Renal cortex interstitium (tissue), 11 donors: ENCODE results near the gene TTLL9. TPM values are rescaled to one million over a fixed set of nuclear protein-coding genes. Genes with fewer than 3 reads are reported as not detected.

Experiments
- DNase-seq, 11 donors: peaks; one replicate each; pipeline ENCODE4 v3.0.0-alpha.2; 2013; ENCODE audit warnings: low read depth in 9 of 11, low spot score in 4 of 11; ENCODE audit errors: extremely low read depth in 1 of 11
- polyA plus RNA-seq, 3 donors: library from polyadenylated mRNA; unstranded; fragments of 120-200 nt; gene quantifications; one replicate each; pipeline ENCODE4 v1.2.1, GENCODE V29; 2013; ENCODE audit not compliant: insufficient read length in 3 of 3

TTLL9 gene
- polyA plus RNA-seq, 3 donors = 3.0 to 7.5 (median 3.1) TPM

DNA sequence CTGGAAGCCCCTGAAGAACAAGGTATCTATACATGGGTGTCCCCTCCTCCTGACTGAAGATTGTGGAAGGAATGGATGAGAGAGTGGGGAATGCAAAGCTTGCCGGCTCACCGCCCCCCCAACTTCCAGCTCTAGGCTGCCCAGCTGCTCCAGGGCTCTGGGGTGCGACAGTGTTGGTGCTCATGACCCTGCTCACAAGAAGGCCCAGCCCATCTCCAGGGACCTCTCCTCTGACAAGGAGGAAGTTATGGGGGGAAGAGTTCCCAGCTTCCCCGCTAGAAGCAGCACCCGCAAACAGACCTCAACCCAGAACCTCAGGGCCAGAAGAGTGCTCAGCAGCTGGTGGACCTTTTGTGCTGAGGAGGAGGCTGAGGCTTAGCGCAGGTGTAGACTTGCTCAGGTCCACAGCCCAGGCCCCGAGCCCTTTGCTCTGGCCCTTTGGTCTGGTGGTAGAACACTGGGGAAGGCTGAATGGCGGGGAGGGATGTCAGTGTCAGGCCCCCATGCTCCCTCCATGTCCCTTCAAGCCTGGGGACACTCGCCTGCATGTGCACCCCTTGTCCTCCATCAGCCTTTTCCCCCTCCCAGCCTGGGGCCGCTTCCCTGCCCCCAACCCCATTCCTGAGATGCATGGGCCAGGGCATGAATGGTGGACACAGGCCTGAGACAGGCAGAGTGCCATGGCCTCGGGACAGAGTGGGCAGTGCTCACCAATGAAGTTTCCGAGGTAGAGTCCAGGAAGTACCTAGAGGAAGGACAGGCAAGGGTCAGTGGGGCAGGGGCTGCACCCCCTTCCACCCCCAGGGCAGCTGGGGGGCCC, 1.4 kb upstream of the TTLL9 start:
- no peak for DNase-seq

DNA sequence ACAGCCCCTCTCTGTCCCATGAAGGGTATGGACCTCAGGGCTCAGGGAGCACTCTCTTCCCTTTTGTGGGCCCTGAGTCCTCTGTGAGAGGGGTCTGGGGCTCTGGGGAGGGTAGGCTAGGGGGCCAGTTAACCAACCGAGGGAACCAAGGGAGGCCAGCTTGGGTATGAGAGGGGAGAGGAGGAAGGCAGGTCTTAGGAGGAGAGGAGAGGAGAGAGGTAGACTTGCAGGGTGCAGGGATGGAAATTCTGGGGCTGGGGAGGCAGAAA, 827 bp upstream of the TTLL9 start:
- DNase-seq = no peak

DNA sequence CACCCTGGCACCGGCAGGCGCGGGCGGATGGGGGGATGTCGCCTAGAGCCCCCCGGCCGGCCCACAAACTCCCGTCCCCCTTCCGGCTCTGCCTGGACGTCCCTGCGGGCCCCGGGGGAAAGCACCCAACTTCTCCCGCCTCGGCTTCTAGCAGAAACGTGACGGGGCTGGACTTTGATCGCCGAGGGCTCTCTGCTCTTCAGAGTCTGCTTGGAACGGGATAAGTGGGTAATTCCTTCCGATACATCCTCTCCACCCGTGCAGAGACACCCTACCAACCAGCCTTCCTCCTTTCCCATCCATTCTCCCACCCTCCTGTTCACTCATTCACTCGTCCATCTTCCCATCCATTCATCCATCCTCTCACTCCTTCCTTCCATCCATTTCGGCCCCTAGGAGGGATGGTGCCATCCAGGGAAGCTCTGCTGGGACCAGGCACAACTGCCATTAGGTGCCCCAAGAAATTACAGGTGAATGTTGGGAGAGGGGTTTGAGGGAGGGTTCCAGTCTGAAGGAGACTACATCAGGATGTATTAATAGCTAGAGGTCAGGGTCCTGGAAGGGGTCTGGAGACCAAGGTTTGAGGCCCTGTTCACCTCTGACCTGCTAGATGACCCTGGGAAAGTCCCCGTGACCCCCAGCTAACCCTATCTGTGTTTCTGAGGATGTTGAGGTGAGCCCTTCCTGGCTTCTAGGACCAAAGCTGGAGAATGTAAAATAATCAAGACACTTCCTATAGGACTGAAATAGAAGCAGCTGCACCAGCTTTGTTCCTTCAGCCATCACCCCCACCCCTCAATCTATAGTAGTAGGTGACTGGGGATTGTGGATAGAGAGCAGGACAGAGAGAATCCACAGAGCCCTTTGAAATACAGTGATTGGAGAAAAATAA, 538 bp downstream of the TTLL9 start:
- no peak for DNase-seq

DNA sequence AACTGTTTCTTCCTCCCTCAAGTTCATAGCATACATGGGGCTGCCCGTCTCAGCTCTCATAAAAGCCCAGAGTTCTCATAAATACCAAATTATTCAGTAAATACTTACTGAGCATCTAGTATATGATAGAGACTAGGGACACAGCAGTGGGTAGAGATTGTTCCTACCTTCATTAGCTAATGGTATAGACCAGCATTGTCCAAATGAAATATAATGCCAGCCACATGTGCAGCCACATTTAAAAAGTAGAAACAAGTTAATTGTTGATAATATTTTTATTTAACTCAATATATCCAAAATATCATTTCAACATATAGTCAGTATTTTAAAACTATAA, 1.2 kb downstream of the TTLL9 start:
- DNase-seq = no peak

DNA sequence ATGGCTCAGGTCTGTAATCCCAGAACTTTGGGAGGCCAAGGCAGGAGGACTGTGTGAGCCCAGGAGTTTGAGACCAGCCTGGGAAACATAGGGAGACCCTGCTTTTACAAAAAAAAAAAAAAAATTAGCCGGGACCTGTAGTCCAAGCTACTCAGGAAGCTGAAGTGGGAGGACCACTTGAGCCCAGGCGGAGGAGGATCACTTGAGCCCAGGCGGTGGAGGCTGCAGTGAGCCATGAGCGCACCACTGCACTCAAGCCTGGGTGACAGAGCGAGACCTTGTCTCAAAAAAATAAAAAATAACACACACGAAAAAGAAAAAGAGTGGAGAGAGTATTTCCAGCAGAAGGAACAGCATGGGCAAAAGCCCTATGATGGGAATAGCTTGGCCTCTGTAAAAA, 2.0 kb downstream of the TTLL9 start:
- DNase-seq = no peak

DNA sequence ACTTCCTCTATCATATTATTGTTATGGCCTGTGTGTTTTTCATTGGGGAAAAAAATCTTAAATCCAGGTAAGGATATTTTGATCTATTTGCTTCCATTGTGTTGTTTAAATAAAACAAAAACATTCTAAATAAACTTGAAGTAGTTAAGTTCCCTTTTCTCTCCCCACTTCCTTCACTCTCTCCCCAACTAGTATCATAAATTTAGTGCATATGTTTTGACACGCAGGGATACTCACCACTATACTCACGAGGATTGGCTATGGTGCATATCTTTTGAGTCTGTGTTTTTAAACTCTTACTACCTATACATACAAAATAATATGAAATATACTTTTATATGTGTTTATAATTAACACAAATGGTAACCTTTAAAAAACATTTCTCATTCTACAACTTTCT, 5.2 kb downstream of the TTLL9 start:
- no peak for DNase-seq

DNA sequence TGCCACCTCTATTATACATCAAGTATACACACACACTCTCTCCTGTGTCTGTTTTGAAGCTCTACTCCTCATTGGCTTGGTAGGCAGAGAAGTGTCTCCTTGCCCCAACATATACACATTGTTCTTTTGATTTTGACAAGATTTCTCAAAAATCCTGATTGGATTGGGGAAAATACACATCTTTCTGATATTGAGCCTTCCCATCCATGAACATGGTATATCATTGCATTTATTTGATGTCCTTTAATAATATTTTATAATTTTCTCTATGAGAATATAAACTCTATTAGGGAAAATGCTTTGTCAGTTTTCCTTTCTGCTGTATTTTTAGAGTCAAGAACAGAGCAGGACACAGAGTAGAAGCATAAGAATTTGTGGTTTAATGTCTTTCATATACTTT, 7.2 kb downstream of the TTLL9 start:
- no peak for DNase-seq

DNA sequence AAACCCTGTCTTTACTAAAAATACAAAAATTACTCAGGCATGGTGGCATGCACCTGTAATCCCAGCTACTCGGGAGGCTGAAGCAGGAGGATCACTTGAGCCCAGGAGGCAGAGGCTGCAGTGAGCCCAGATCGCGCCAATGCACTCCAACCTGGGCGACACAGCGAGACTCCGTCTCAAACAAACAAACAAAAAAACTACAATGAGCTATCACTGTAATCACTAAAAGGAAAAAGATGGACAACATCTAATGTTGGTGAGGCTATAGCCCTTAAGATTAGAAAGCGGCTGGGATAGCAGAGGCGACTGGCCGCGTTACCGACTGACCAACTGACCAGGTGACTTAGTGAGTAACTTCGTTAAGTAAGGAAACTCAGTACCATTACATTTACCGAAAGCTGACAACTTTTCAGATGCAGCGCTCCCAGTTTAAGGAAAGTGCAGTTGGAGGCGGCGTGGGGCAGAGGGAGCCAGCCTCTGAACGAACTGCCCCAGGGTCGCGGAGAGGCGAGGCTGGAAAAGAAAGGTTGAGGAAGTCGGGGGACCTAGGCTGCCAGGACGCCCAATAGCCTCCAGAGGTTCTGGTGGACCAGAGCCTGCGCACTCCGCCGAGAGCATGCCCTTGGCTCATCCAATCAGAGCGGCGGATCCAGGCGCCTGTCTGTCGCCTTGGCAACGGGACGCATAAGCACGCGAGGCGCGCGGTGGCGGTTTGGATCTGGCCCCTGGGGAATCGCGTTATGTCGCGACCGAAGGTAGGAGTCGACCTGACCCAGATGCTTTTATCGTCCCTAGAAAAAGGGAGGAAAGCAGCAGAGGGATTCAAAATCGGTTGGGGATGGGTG, 8.9 kb downstream of the TTLL9 start:
- peak; percentile 84 to 94 (median 91) for DNase-seq

DNA sequence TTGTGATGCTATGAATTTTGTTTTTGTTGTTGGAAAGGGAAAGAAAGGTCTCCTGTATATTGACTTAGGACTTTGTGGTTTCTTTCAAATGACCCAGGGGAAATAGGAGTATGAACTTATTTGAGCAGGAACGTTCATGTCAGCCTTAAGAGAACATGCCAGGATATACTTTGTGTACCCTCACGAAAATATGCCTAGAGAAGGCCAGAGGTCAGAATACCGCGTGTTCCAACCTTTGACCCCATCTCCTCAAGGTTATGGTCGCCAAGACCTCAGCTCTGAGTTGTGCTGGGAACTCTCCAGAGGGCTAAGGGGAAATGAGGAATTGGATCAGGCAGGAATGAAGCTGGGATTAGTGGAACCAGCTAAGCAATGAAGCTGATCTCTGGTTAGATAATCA, 11.5 kb downstream of the TTLL9 start:
- DNase-seq = no peak

DNA sequence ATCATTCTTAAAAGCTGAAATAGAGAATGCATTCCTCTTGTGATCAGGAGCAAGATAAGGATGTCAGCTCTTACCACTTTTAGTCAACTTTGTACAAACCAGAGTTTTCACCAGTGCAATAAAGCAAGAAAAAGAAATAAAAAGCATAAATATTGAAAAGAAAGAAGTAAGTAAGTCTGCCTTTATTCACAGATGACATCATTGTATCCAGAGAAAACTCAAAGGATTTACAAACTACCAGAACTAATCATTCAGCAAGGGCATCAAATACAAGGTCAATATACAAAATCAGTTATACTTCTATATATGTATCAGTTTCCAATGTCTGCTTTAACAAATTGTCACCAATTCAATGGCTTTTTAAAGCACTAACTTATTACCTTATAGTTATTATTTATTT, 13.4 kb downstream of the TTLL9 start:
- DNase-seq = no peak

DNA sequence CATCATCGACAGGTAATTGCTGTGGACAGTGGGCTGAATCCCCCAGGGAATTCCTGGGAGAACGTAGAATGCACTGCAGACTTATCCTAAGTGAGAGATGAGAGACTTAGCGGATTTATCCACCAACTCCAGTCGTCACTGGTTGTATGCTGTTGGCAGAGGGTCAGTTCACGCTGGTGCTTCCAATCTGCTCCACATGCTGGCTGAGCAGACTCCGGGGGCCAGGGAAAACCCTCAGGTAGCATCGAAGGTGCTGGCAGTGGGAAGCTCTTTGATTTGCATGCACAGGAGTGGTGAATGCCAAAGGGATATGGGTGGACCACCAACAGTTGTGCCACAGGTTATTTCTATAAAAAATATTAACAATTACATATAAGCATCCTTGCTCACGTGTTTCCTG, 20.2 kb downstream of the TTLL9 start:
- DNase-seq = no peak

DNA sequence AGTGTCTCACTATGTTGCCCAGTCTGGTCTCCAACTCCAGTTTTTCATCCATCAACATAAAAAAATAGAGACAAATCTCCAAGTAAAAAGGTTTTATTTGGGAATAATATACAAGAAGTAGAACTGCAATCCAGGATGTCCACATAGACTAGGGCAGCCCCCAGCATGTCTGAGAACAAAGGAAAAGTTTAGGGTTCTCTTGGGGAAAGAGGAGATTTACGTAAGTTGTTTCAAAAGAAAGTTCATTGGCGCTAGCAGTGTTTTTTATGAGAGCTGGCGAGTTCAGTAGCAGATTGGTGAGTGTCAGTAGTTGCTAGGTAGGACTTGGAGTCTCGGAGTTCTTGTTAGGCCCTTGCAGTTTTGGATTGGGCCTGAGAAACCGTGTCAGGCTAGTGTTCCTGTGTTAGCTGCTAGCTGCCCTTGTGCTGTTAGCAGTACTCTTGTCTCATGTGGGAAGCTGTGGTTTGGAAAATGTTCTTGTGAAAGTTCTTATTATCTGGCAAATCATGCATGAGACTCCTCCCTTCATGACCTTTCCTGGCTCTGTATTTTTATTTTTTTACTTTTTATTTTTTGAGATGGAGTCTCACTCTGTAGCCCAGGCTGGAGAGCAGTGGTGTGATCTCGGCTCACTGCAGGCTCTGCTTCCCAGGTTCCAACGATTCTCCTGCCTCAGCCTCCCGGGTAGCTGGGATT, 24.7 kb downstream of the TTLL9 start:
- DNase-seq = peak in 4 of 11 donors; percentile 39 to 57 (median 48)

DNA sequence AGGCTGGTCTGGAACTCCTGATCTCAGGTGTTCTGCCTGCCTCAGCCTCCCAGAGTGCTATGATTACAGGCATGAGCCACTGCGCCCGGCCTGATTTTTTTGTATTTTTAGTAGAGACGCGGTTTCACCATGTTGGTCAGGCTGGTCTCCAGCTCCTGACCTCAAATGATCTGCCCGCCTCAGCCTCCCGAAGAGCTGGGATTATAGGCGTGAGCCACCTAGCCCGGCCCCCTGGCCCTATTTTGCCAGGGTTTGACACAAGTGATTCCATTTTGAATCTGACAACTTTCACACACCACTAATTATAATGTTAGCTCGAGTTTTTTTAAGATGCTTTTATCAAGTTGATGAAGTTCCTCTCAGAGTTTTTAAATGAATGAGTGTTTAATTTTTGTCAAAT, 25.6 kb downstream of the TTLL9 start:
- DNase-seq = no peak

DNA sequence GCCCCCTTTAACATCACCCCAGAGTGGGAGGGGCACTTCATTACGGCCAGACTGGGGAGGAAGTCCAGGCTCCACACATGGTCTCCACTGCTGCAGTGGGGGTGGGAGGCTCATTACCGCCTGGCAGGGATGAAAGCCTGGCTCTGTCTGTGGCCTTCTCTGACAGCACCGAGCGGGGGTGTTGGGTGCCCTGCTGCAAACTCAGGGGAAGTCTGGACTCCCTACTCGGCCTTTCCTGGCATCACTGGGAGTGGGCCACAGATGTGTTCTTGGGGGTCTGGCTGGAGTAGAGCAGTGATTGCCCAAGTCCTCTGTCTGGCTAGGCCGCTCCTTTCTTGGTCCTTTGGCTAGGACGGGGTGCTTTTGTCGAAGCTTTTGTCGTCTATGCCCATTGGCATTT, 27.1 kb downstream of the TTLL9 start:
- DNase-seq = no peak

DNA sequence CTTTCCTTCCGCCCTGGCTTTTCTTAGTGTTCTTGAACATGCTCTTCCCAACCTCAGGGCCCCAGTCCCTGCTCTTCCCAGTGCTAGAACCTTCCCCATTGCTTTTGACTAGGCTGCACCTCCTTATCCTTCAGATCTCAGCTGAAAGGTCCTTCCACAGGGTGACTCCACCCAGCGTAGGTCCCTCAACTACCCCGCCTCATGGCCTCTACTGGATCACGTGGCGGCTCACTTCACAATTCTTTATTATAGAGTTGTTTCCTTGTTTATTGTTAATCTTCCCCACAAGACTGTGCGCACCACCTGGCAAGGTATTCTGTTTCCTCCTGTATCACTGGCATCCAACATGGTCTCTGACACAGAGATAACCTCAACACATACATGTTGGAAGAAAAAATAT, 31.2 kb downstream of the TTLL9 start:
- DNase-seq = no peak

DNA sequence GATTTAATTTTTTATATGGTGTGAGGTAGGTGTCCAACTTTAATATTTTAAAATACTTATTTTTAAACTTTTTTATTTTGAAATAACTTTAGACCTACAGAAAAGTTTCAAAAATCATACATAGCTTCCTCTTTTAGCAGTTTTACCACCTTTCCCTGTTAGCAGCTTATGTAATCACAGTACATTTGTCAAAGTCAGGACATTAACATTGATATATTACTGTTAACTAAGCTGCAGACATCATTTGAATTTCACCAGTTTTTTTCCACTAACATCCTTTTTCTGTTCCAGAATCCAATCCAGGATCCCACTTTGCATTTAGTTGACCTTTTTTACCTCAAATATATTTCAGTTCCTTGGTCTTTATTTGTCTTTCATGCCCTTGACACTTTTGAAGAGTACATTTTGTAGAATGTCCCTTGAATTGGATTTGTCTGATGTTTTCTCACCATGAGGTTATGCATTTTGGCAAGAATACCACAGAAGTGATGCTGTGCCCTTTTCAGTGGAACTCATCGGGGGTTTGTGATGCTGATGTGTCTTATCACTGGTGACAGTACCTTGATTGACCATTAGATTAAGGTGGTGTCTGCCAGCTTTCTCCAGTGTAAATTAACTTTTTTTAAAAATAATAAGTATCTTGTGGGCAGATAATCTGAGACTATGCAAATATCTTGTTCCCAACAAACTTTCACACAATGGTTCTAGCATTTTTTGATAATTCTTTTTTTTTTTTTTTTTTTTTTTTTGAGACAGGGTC, 33.4 kb downstream of the TTLL9 start:
- DNase-seq = no peak

DNA sequence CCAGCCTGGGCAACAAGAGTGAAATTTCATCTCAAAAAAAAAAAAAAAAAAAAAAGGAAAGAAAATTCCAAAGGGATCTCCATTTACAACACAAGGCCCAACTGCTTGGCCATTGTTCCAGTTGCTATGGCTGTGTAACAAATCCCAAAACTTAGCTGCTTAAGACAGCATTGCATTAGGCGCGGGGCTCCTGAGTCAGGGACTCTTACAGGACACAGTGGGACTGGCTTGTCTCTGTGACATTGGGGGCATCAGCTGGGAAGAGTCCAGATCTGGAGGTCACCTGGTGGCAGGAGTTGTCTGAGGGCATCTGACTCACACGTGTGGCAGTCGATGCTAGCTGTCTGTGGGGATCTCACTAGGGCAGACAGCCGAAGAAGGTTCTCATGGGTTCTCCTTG, 35.6 kb downstream of the TTLL9 start:
- no peak for DNase-seq

DNA sequence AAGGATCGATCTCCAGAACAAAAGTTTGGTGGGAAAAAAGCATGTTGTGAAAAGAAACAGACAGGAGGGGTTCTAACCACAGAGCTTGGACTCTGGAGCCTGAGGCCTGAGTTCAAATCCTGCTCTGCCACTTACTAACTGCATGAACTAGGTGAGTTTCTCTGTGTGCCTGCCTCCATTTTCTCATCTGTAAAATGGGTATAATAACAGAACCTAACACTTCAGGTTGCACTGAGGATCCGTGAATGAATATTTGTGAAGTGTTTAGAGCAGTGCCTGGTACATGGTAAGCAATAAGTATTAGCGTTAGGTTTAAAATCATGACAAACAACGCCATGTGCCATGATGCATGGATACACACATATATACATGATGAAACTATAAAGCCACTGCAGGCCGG, 36.6 kb downstream of the TTLL9 start:
- DNase-seq = no peak

DNA sequence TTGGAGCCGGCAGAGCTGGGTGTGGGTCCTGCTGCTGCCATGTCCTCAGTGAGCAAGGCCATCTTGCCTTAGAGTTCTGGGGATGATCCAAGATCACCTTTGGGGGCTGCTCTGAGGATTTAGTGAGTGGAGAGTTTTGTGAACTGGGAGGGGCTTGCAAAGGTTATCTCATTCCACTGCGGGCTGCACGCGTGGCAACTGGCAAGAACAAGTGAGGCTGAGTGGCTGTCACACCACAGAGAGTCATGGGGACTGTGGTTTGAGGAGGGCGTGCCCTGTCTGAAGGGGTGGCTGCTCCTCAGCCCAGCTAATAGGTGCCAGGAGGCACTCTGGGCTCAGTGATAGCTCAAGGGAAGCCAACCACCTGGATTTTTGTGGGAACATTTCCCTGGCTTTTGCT, 37.6 kb downstream of the TTLL9 start:
- DNase-seq = no peak
